Measurements from ENCODE around the gene DENND1A. TPM values are rescaled to one million over a fixed set of nuclear protein-coding genes. Genes with fewer than 3 reads are reported as not detected.

DENND1A gene
- total and polyA plus RNA-seq, 2 donors = 6.7 to 9.2 TPM

DNA sequence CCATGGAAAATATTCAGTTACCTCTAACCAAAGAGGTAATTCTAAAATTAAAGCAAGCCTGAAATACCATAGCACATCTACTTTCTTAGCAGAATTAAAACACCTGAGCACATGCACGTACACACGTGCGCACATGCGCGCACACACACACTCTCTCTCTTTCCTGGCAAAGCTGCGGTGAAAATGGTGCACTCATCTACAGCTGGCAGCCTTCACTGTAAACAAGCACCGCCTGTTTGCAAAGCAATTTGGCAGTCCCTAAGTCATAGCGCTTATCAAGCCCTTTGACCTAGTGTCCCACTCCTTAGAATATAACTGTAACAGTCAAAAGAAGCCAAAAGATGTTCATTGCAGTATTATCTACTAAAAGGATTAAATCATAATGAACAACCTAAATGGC, 278.7 kb downstream of the DENND1A start:
- H3K27me3 ChIP-seq (ENCODE audit: control insufficient read depth in 2 of 2, insufficient read depth in 1 of 2, low read length in 1 of 2) = no peaks in the 10 kb centered on the region
- no peaks in the 10 kb centered on the region for H3K9me3 ChIP-seq (ENCODE audit: control insufficient read depth in 2 of 2, insufficient read depth in 1 of 2, low read length in 1 of 2)
- H3K4me3 ChIP-seq (ENCODE audit: low read length in 2 of 2) = no peak overlapping the region
- H3K4me1 ChIP-seq (ENCODE audit: control insufficient read depth in 2 of 2, insufficient read depth in 2 of 2, low read length in 2 of 2) = no peaks in the 10 kb centered on the region
- no peaks in the 10 kb centered on the region for H3K36me3 ChIP-seq (ENCODE audit: control insufficient read depth in 2 of 2, insufficient read depth in 2 of 2, low read length in 1 of 2)
- no peak overlapping the region for H3K27ac ChIP-seq (ENCODE audit: low read depth in 1 of 2, low read length in 1 of 2)
- 99% methylated on average over 8 of the region's 8 CpGs for WGBS
- DNase-seq (ENCODE audit: low read depth in 6 of 9, low spot score in 9 of 9) = no peak

GRCh38 chr9:123649909-123650308, 280.0 kb downstream of the DENND1A start:
- 94% methylated on average over 3 of the region's 3 CpGs for WGBS
- no peaks in the 10 kb centered on the region for H3K36me3 ChIP-seq (ENCODE audit: control insufficient read depth in 2 of 2, insufficient read depth in 2 of 2, low read length in 1 of 2)

GRCh38 chr9:123647145-123647544, 282.8 kb downstream of the DENND1A start:
- no peak for DNase-seq (ENCODE audit: low read depth in 6 of 9, low spot score in 9 of 9)
- H3K4me1 ChIP-seq (ENCODE audit: control insufficient read depth in 2 of 2, insufficient read depth in 2 of 2, low read length in 2 of 2) = peaks cover 0 to 2% of the 10 kb centered on the region in 2 donors
- no peak overlapping the region for H3K27ac ChIP-seq (ENCODE audit: low read depth in 1 of 2, low read length in 1 of 2)
- no peaks in the 10 kb centered on the region for H3K9me3 ChIP-seq (ENCODE audit: control insufficient read depth in 2 of 2, insufficient read depth in 1 of 2, low read length in 1 of 2)
- H3K27me3 ChIP-seq (ENCODE audit: control insufficient read depth in 2 of 2, insufficient read depth in 1 of 2, low read length in 1 of 2) = no peaks in the 10 kb centered on the region
- H3K36me3 ChIP-seq (ENCODE audit: control insufficient read depth in 2 of 2, insufficient read depth in 2 of 2, low read length in 1 of 2) = no peaks in the 10 kb centered on the region
- WGBS = 97% methylated on average over 2 of the region's 2 CpGs
- no peak overlapping the region for H3K4me3 ChIP-seq (ENCODE audit: low read length in 2 of 2)

More at GRCh38 chr9:123649909-123650308, 280.0 kb downstream of the DENND1A start:
- H3K4me3 ChIP-seq (ENCODE audit: low read length in 2 of 2) = no peak overlapping the region
- DNase-seq (ENCODE audit: low read depth in 6 of 9, low spot score in 9 of 9) = no peak
- no peaks in the 10 kb centered on the region for H3K4me1 ChIP-seq (ENCODE audit: control insufficient read depth in 2 of 2, insufficient read depth in 2 of 2, low read length in 2 of 2)
- no peaks in the 10 kb centered on the region for H3K9me3 ChIP-seq (ENCODE audit: control insufficient read depth in 2 of 2, insufficient read depth in 1 of 2, low read length in 1 of 2)
- H3K27me3 ChIP-seq (ENCODE audit: control insufficient read depth in 2 of 2, insufficient read depth in 1 of 2, low read length in 1 of 2) = no peaks in the 10 kb centered on the region
- no peak overlapping the region for H3K27ac ChIP-seq (ENCODE audit: low read depth in 1 of 2, low read length in 1 of 2)

- no peak for DNase-seq (ENCODE audit: low read depth in 6 of 9, low spot score in 9 of 9)
- Histone ChIP-seq H3K4me3 (ENCODE audit: low read length in 2 of 2) (no peak overlapping the region), H3K36me3 (ENCODE audit: control insufficient read depth in 2 of 2, insufficient read depth in 2 of 2, low read length in 1 of 2) (no peaks in the 10 kb centered on the region), H3K27me3 (ENCODE audit: control insufficient read depth in 2 of 2, insufficient read depth in 1 of 2, low read length in 1 of 2) (no peaks in the 10 kb centered on the region), H3K9me3 (ENCODE audit: control insufficient read depth in 2 of 2, insufficient read depth in 1 of 2, low read length in 1 of 2) (no peaks in the 10 kb centered on the region), H3K4me1 (ENCODE audit: control insufficient read depth in 2 of 2, insufficient read depth in 2 of 2, low read length in 2 of 2) (peaks cover 0 to 2% of the 10 kb centered on the region in 2 donors), H3K27ac (ENCODE audit: low read depth in 1 of 2, low read length in 1 of 2) (no peak overlapping the region)
- 97% methylated on average over 9 of the region's 9 CpGs for WGBS
Measured at GRCh38 chr9:123645762-123646161, 284.2 kb downstream of the DENND1A start.

- Histone ChIP-seq H3K9me3 (ENCODE audit: control insufficient read depth in 2 of 2, insufficient read depth in 1 of 2, low read length in 1 of 2) (no peaks in the 10 kb centered on the region), H3K27me3 (ENCODE audit: control insufficient read depth in 2 of 2, insufficient read depth in 1 of 2, low read length in 1 of 2) (no peaks in the 10 kb centered on the region), H3K4me1 (ENCODE audit: control insufficient read depth in 2 of 2, insufficient read depth in 2 of 2, low read length in 2 of 2) (peaks cover 0 to 2% of the 10 kb centered on the region in 2 donors), H3K27ac (ENCODE audit: low read depth in 1 of 2, low read length in 1 of 2) (no peak overlapping the region), H3K36me3 (ENCODE audit: control insufficient read depth in 2 of 2, insufficient read depth in 2 of 2, low read length in 1 of 2) (no peaks in the 10 kb centered on the region), H3K4me3 (ENCODE audit: low read length in 2 of 2) (no peak overlapping the region)
- WGBS = 97% methylated on average over 4 of the region's 4 CpGs
- no peak for DNase-seq (ENCODE audit: low read depth in 6 of 9, low spot score in 9 of 9)
Measured at GRCh38 chr9:123645126-123645525, 284.8 kb downstream of the DENND1A start.

DNA sequence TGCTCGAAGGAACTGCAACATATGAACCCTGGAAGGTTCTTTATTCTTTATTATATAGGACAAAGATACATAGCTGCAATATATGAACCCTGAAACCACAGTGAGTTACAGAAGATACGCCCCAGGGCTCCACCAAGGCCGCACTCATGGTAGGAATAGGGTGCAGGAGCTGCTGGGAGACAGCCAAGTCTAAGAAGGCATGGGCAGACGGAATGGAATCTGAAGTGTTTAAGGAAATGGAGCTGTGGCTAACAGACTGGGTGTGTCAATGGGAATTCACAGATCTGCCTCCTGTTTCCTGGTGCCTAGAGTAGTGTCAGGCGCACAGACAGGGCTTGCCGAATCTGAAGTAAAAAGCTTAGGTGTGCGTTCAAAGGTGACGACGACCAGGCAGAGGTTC, 286.4 kb downstream of the DENND1A start:
- peaks cover 0 to 4% of the 10 kb centered on the region in 2 donors for H3K4me1 ChIP-seq (ENCODE audit: control insufficient read depth in 2 of 2, insufficient read depth in 2 of 2, low read length in 2 of 2)
- no peaks in the 10 kb centered on the region for H3K27me3 ChIP-seq (ENCODE audit: control insufficient read depth in 2 of 2, insufficient read depth in 1 of 2, low read length in 1 of 2)
- no peak overlapping the region for H3K4me3 ChIP-seq (ENCODE audit: low read length in 2 of 2)
- no peaks in the 10 kb centered on the region for H3K9me3 ChIP-seq (ENCODE audit: control insufficient read depth in 2 of 2, insufficient read depth in 1 of 2, low read length in 1 of 2)
- H3K36me3 ChIP-seq (ENCODE audit: control insufficient read depth in 2 of 2, insufficient read depth in 2 of 2, low read length in 1 of 2) = no peaks in the 10 kb centered on the region
- H3K27ac ChIP-seq (ENCODE audit: low read depth in 1 of 2, low read length in 1 of 2) = no peak overlapping the region
- 97% methylated on average over 9 of the region's 9 CpGs for WGBS
- no peak for DNase-seq (ENCODE audit: low read depth in 6 of 9, low spot score in 9 of 9)

GRCh38 chr9:123642291-123643278, 287.3 kb downstream of the DENND1A start:
- Histone ChIP-seq H3K36me3 (ENCODE audit: control insufficient read depth in 2 of 2, insufficient read depth in 2 of 2, low read length in 1 of 2) (no peaks in the 10 kb centered on the region), H3K4me1 (ENCODE audit: control insufficient read depth in 2 of 2, insufficient read depth in 2 of 2, low read length in 2 of 2) (peaks cover 5 to 12% of the 10 kb centered on the region in 2 donors), H3K4me3 (ENCODE audit: low read length in 2 of 2) (no peak overlapping the region), H3K9me3 (ENCODE audit: control insufficient read depth in 2 of 2, insufficient read depth in 1 of 2, low read length in 1 of 2) (no peaks in the 10 kb centered on the region), H3K27me3 (ENCODE audit: control insufficient read depth in 2 of 2, insufficient read depth in 1 of 2, low read length in 1 of 2) (no peaks in the 10 kb centered on the region), H3K27ac (ENCODE audit: low read depth in 1 of 2, low read length in 1 of 2) (no peak overlapping the region)
- DNase-seq (ENCODE audit: low read depth in 6 of 9, low spot score in 9 of 9) = no peak
- WGBS = 87% methylated on average over 12 of the region's 12 CpGs

DNA sequence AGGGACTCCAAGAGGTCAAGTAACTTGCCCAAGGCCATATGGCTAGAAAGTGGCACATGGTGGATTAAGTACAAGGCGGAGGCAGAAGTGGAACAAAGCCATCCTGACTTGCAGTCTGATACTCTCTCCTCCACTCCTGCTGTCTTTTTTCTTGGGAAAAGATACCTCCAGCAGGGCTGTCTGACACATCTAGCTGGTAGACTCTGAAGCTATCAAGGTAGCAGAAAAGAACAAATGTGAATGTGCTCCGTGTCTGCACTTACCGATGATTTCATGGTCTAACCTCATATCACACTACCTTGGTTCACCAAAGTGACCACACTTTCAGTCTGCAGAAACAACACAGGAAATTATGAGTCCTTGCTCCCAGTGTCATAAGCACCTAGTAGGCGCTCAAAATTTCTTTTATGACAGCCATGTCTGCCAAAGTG, 289.1 kb downstream of the DENND1A start:
- no peaks in the 10 kb centered on the region for H3K27me3 ChIP-seq (ENCODE audit: control insufficient read depth in 2 of 2, insufficient read depth in 1 of 2, low read length in 1 of 2)
- no peak overlapping the region for H3K4me3 ChIP-seq (ENCODE audit: low read length in 2 of 2)
- no peaks in the 10 kb centered on the region for H3K36me3 ChIP-seq (ENCODE audit: control insufficient read depth in 2 of 2, insufficient read depth in 2 of 2, low read length in 1 of 2)
- peak in 1 of 9 donors; percentile 40 for DNase-seq (ENCODE audit: low read depth in 6 of 9, low spot score in 9 of 9)
- H3K9me3 ChIP-seq (ENCODE audit: control insufficient read depth in 2 of 2, insufficient read depth in 1 of 2, low read length in 1 of 2) = no peaks in the 10 kb centered on the region
- peaks cover 10 to 27% of the 10 kb centered on the region in 2 donors for H3K4me1 ChIP-seq (ENCODE audit: control insufficient read depth in 2 of 2, insufficient read depth in 2 of 2, low read length in 2 of 2)
- H3K27ac ChIP-seq (ENCODE audit: low read depth in 1 of 2, low read length in 1 of 2) = no peak overlapping the region
- WGBS = 66% methylated on average over 4 of the region's 4 CpGs

DNA sequence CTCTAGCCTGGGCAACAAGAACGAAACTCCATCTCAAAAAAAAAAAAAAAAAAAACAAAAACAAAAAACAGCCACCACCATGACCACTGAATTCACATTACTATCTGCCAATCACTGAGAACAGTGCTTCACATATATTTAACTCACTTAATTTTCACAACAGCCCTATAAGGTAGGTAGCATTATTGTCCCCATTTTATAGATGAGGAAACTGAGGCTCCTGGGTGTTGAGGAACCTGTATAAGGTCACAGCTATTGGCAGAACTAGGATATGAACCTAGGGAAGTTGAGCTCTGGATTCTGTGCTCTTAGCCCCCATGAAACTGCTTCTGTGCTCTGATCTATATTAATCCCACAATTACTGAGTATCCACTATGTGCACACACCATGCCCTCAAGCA, 290.2 kb downstream of the DENND1A start:
- H3K27ac ChIP-seq (ENCODE audit: low read depth in 1 of 2, low read length in 1 of 2) = no peak overlapping the region
- H3K36me3 ChIP-seq (ENCODE audit: control insufficient read depth in 2 of 2, insufficient read depth in 2 of 2, low read length in 1 of 2) = no peaks in the 10 kb centered on the region
- H3K27me3 ChIP-seq (ENCODE audit: control insufficient read depth in 2 of 2, insufficient read depth in 1 of 2, low read length in 1 of 2) = no peaks in the 10 kb centered on the region
- WGBS = 92% methylated on average over 1 of the region's 1 CpG
- peaks cover 10 to 27% of the 10 kb centered on the region in 2 donors for H3K4me1 ChIP-seq (ENCODE audit: control insufficient read depth in 2 of 2, insufficient read depth in 2 of 2, low read length in 2 of 2)
- no peak for DNase-seq (ENCODE audit: low read depth in 6 of 9, low spot score in 9 of 9)
- no peaks in the 10 kb centered on the region for H3K9me3 ChIP-seq (ENCODE audit: control insufficient read depth in 2 of 2, insufficient read depth in 1 of 2, low read length in 1 of 2)
- no peak overlapping the region for H3K4me3 ChIP-seq (ENCODE audit: low read length in 2 of 2)
